ENCODE measurements around the gene PTPRF. TPM values are rescaled to one million over a fixed set of nuclear protein-coding genes. Genes with fewer than 3 reads are reported as not detected.
A peak's percentile ranks its signal among the peaks of the same experiment; 100 is the strongest.

Gene PTPRF
- total RNA-seq, 1 experiment from 2014 or later = 110 TPM

DNA sequence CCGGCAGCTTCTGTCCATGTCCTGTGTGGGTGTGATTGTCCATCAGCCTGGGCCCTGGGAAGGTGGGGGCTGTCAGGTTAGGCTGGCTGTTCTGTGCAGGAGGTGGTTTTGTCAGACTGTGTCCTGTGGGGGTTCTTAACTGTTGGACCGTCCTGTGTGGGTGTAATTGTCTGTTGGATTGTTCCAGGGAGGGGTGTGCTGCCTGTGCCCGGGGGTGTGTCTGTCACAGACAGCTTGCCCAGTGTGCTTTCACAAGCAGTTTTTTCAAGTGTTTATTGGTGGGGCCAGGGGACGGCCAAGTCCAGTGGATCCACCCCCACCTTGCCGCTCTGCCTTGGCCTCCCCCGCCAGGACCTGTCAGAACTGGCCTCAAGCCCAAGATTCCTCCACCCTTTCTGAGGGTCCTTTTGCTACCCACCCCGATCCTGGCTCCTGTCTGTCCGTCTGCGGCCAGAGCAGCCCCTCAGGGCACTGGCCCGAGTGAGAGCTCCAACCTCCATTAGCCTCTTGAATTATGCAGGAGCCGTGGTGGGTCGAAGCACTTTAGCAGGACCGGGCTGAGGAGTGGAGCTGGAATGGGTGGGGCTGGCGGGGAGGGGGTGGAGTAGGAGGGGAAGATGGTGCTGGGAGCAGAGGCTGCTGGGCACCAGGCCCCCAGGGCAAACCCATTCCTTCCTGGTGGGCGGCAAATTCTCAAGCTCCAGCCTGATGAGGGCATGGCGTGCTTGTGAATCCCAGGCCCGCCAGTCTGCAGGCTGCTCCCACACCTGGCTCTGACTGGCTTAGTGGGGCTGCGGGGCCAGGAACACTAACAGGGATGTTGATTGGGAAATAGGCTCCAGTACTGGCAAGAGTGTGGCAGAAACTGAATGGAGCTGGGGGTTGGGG lies 47.2 kb downstream of the PTPRF start:
- DNase-seq (ENCODE audit: low spot score) = no peak
- no peaks in the 10 kb centered on the region for H3K4me1 ChIP-seq (ENCODE audit: insufficient read depth, low read length, poor library complexity, severe bottlenecking)
- ChIA-PET CTCF (no interaction called here), POLR2A (ENCODE audit: low non-redundant PET) (no interaction called here)
- H3K27me3 ChIP-seq (replicated peaks; ENCODE audit: insufficient read depth, low read depth, low read length, poor library complexity) = no peaks in the 10 kb centered on the region
- intact Hi-C loops (cut with micrococcal nuclease; ENCODE audit: unreplicated experiment) = no loop called here
- peaks cover 22% of the 10 kb centered on the region for H3K36me3 ChIP-seq (ENCODE audit: insufficient read depth, low read length, poor library complexity, severe bottlenecking)
- H3K9me3 ChIP-seq (ENCODE audit: low read depth, low read length, poor library complexity, severe bottlenecking) = no peaks in the 10 kb centered on the region
- TF ChIP-seq EZH2 (IDR thresholded peaks at IDR 0.05; ENCODE audit: borderline replicate concordance, low read depth, low read length, poor library complexity, severe bottlenecking) = no peak
- TF ChIP-seq, protein P1, sequence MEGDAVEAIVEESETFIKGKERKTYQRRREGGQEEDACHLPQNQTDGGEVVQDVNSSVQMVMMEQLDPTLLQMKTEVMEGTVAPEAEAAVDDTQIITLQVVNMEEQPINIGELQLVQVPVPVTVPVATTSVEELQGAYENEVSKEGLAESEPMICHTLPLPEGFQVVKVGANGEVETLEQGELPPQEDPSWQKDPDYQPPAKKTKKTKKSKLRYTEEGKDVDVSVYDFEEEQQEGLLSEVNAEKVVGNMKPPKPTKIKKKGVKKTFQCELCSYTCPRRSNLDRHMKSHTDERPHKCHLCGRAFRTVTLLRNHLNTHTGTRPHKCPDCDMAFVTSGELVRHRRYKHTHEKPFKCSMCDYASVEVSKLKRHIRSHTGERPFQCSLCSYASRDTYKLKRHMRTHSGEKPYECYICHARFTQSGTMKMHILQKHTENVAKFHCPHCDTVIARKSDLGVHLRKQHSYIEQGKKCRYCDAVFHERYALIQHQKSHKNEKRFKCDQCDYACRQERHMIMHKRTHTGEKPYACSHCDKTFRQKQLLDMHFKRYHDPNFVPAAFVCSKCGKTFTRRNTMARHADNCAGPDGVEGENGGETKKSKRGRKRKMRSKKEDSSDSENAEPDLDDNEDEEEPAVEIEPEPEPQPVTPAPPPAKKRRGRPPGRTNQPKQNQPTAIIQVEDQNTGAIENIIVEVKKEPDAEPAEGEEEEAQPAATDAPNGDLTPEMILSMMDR (conservative IDR thresholded peaks at IDR 0.05; ENCODE audit: low read depth, low read length) = no peak
- H3K27ac ChIP-seq (ENCODE audit: low read depth, low read length, poor library complexity, severe bottlenecking) = no peak overlapping the region
- BruUV-seq (replicated peaks) = no TSS peak
- H3K4me3 ChIP-seq (ENCODE audit: low read depth, low read length, poor library complexity, severe bottlenecking) = no peak overlapping the region

DNA sequence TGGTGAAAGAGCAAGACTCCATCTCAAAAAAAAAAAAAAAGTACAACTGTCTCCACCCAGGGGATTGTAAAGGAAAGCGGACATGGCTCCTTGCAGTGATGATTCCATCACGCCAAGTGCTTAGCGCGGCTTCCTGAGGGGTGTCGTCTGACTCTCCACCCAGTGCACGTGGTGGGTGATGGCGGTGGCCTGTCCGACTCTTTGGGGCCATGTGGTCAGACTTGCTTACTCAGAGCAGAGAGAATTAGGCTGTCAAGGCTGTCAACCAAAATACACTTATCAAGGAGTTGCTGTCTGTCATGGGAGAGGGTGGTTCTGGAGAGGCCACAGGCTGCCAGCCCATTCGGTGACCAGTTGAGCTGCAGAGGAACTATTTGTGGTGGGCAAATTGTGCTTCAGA lies 49.4 kb downstream of the PTPRF start:
- BruUV-seq (replicated peaks) = no TSS peak
- Histone ChIP-seq H3K4me1 (ENCODE audit: insufficient read depth, low read length, poor library complexity, severe bottlenecking) (no peaks in the 10 kb centered on the region), H3K9me3 (ENCODE audit: low read depth, low read length, poor library complexity, severe bottlenecking) (no peaks in the 10 kb centered on the region), H3K4me3 (ENCODE audit: low read depth, low read length, poor library complexity, severe bottlenecking) (no peak overlapping the region), H3K27me3 (replicated peaks; ENCODE audit: insufficient read depth, low read depth, low read length, poor library complexity) (no peaks in the 10 kb centered on the region), H3K27ac (ENCODE audit: low read depth, low read length, poor library complexity, severe bottlenecking) (no peak overlapping the region), H3K36me3 (ENCODE audit: insufficient read depth, low read length, poor library complexity, severe bottlenecking) (peaks cover 15% of the 10 kb centered on the region)
- CTCF ChIA-PET = no interaction called here
- no peak for DNase-seq (ENCODE audit: low spot score)
- TF ChIP-seq EZH2 (IDR thresholded peaks at IDR 0.05; ENCODE audit: borderline replicate concordance, low read depth, low read length, poor library complexity, severe bottlenecking) = no peak
- TF ChIP-seq, protein P1 (conservative IDR thresholded peaks at IDR 0.05; ENCODE audit: low read depth, low read length) = no peak
- POLR2A ChIA-PET (ENCODE audit: low non-redundant PET) = no interaction called here
- intact Hi-C loops (cut with micrococcal nuclease; ENCODE audit: unreplicated experiment) = no loop called here

GRCh38 chr1:43582162-43582566 lies 51.5 kb downstream of the PTPRF start:
- TF ChIP-seq, protein P1 (conservative IDR thresholded peaks at IDR 0.05; ENCODE audit: low read depth, low read length) = no peak
- no peak for TF ChIP-seq EZH2 (IDR thresholded peaks at IDR 0.05; ENCODE audit: borderline replicate concordance, low read depth, low read length, poor library complexity, severe bottlenecking)
- peak; percentile 47 for DNase-seq (ENCODE audit: low spot score)
- H3K4me1 ChIP-seq (ENCODE audit: insufficient read depth, low read length, poor library complexity, severe bottlenecking) = no peaks in the 10 kb centered on the region
- BruUV-seq (replicated peaks) = no TSS peak
- H3K36me3 ChIP-seq (ENCODE audit: insufficient read depth, low read length, poor library complexity, severe bottlenecking) = peaks cover 6% of the 10 kb centered on the region
- intact Hi-C loops (cut with micrococcal nuclease; ENCODE audit: unreplicated experiment) = no loop called here
- ChIA-PET POLR2A (ENCODE audit: low non-redundant PET) (no interaction called here), CTCF (no interaction called here)
- H3K27me3 ChIP-seq (replicated peaks; ENCODE audit: insufficient read depth, low read depth, low read length, poor library complexity) = no peaks in the 10 kb centered on the region
- H3K9me3 ChIP-seq (ENCODE audit: low read depth, low read length, poor library complexity, severe bottlenecking) = no peaks in the 10 kb centered on the region
- no peak overlapping the region for H3K27ac ChIP-seq (ENCODE audit: low read depth, low read length, poor library complexity, severe bottlenecking)
- H3K4me3 ChIP-seq (ENCODE audit: low read depth, low read length, poor library complexity, severe bottlenecking) = no peak overlapping the region
